ENCODE measurements around the gene CCDC149.
A peak's percentile ranks its signal among the peaks of the same experiment; 100 is the strongest.

CCDC149 gene

DNA sequence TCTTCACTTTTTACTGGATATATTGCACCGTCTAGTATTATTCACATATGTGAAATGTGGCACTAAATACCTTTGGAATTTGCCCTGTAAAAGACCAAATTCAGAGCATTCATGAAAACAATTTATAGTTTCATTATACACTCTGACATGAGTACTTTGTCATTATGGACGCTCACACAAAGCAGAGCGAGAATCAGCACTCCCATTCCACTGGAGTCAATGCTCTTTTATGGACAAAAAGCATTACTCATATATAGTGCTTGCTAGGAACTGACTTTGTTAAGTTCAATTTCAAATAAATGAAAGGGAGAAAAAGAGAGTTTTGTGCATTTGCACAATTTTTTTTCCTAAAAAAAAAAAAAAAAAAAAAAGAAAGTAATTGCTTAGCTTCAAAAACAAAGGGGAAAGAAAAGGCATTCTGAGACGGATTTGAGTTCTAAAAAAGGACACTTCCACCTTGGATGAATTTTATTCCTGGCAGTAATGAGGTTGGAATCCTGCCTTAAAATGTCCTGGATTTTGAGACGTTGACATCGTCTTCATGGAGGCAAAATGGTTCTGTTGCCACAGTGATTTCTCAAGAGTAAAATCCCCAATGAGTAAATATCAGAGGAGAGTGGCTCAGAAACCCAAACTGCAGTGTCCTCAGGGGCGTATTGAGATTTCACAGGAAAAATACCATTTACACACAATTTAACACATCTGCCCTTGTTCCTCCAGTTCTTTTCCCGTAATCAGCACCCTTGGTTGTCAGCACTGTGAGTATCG, 34.8 kb downstream of the CCDC149 start:
- no peak for DNase-seq

DNA sequence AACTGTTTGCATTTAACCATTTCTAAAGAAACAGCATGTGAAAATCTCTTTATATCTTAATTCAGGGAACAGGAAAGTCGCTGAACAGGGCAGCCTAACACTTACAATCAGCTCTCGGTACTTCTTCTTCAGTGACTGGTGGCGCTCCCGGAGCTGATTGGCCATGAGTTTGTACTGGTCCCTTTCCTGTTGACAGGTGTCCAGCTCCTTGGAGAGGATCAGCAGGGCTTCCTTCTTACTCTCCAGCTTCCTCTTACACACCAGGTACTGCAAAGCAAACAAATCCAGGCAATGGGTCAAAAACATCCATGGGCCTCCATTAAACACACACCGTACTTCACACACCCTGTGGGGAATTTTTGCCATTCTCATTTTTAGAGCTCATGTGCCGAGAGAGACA, 36.4 kb downstream of the CCDC149 start:
- no peak for DNase-seq

DNA sequence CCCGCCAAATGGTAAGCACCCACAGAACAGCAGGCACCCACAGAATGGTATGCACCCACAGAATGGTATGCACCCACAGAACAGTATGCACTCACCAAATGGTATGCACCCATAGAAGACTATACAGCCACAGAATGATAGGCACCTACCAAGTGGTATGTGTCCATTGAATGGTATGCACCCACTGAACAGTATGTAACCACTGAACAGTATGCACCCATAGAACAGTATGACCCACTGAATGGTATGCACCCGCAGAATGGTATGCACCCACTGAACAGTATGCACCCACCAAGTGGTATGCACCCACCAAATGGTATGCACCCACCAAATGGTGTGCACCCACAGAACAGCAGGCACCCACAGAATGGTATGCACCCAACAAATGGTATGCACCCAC, 40.1 kb downstream of the CCDC149 start:
- DNase-seq, result no peak

DNA sequence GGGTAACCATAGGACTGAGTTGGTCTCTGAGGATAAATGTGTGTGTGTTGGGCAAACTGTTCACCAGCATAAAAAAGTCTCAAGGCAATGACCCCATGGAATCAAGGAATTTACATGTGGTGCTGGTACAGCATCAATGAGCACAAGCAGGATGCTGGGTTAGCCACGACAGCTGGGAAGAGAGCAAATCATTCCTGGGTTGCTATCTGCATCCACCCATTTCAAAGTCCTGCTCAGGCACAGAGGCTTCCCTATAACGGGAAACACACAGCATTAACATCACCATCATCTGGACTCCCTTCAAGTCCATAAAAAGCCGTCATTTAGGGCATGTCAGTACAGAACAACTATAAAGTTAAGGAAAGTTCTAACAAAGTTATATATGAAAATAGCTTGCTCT, 41.6 kb downstream of the CCDC149 start:
- no peak for DNase-seq

DNA sequence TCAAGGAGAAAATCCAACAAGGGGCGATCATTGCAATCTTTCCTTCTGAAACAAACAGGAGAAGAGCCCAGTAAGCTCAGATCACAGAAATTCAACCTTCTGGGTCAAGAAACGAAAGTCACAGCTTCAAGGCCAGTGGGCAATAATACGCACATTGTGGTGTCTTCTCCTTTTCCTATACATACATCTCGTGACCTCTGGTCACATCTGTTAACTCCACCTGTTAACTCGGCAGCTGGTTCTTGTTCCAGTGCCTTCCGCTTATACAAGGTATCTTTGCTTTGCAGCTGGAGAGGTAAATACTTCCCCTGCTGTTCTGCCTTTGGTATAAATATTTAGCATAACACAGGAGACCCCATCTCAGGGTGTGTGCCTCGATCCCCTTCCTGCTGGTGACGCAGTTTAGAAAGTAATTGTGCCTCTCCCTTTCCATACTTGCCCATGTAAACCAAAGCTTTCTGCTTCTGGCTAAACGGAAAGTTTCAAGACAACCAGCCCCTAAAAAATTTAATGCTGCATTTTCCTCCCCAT, 45.0 kb downstream of the CCDC149 start:
- DNase-seq, result no peak

DNA sequence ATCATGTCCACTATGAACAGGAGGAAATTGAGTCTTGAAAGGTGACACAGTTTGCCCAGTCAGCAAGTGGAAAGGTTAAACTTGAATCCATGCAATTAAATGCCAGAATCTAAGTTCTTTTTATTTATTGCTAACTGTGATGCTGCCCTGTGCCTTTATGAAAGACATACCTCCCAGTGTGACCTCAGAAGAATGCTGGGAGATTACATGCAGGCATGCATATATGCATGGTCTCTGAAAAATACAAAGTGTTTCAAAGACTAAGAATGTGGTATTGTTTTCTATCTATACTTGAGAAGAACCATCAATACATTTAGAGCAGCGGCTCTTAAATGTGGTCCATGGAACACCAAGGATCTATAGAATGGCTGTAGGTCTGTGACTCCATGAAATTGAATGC, 45.6 kb downstream of the CCDC149 start:
- DNase-seq, result no peak

DNA sequence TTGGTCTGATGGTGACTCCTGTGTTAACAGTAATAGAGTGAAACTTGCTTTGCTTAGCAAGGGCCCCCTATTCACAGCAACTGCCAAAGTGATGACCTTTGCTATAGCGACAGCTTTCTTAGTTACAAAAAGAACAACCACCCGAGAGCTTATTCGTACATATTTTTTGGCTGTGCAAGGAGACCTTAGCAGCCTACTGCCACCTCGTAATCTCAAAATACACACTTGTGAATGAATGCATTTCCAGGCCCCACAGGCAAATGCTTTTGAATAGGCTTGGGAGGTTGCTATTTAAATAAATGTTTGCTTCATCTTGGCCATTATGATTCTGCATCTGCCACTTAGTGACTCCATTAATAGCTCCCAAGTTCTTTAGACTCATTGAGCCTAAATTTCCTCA, 47.4 kb downstream of the CCDC149 start:
- no peak for DNase-seq

DNA sequence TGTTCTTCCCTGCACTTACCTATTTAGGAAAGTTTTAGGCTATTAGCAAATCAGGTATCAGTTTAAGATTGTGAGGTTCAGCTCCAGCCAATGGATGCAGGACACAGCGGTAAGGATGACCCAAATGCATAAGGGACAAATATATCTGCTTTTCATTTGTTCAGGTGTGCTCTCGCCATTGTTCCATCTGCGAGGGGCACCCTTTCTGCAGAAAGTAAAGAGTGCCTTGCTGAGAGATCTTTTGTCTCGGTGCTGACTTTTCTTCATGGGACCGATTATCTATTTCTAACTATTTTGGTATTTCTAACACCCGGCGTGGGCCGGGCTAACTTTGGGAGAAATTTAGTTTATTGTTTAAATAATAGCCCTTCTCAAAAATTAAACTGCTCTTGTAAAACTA, 49.0 kb downstream of the CCDC149 start:
- no peak for DNase-seq

DNA sequence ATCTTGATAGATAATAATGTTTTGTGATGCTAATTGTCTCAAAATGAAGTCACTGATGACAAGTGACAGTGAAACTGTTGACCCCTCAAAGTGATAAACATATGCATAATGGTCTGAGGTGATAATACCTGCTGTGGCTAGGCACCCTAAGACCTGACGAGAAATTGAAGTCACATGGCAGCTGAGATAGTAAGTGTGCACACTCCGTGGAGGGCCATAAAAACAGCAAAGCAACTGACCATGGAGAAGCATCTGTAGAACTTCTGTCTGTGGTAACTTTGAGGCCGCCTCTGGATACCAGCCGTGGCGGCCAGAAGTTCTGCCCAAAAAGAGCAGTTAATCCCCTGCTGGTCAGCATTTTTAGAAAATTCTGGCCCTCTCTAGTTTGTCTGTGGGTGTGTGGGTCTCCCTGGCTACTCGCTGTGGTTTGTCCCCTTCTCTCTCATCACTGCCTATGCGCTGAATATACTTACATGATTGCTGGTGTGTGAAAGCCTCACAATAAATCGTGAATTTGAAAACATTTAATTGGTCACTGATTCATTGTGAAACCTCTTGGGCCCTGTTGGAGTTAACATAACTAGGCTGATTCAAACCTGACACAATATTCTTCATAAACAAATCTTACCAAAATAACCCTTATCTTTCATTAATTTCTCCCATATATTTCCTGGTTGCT, 50.6 kb downstream of the CCDC149 start:
- DNase-seq, result no peak

DNA sequence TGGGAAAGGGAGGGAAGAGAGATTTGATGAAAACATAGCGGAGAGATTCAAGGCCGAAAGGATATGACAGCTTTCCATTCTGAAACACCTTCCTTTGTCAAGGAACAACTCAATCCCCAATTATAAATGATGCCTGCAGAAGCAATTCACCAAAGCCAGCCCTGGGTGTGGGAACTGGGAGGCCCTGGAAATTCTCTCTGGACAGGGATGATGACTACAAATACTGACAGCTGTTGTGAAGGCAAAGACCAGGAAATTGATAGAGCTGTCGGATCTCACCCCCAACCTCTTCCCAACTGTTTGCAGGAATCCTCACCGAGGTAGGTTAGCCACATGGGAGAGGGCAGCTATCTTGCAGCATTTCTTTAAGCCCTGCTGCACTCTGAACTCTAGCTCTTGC, 54.3 kb downstream of the CCDC149 start:
- no peak for DNase-seq

DNA sequence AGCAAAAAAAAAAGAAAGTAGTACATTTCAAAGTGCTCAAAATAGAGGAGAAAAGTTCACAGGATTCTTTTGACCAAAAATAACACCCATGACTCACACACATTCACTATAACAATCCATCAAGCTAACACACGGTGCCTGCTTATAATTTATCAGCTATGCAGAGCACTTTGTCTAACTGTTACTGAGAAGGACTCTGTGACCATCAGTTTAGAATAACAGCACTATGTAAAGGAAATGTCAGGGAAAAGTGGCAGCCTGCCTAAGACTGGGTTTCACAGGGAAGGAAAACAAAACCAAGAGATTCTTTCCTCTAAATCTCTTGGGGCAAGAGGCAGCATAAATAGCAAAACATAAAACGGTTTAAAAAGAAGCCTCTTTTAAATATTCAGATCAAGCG, 54.8 kb downstream of the CCDC149 start:
- no peak for DNase-seq

DNA sequence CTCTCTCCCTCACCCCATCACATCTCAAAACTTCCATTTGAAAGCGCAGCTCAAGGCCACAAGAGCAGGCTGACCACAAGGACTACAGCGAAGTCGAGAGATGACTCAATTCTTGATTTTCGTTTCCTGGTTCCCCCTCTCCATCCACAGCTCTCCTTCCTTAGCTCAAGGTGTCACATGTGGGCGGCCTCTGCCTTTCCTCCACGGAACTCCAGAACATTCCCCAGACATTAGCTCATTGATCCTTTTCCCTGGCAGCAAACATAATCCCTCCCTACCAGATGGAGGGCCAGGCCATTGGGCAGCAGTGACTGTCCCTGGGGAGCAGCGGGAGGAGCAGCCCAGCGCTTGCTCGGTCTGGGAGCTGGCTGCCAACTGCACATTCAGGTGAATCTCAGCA, 56.3 kb downstream of the CCDC149 start:
- no peak for DNase-seq

DNA sequence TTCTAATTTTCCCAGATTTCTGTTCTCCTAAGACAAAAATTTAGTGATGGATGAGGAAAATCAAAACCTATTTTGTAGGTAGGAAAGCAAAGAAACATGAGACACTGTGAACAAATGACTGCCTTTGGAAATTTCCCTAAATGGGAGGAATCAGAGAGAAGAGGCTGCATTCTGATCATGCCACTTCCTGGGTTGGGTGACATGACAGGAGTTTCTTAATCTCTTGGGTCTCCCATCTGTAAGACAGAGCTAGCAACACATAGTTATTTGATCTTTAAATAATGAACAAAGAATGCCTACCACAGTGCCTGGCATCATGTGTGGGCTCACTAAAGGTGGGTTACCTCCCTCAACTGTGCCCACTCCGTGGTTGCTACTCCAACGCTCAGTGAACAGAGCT, 57.1 kb downstream of the CCDC149 start:
- no peak for DNase-seq

DNA sequence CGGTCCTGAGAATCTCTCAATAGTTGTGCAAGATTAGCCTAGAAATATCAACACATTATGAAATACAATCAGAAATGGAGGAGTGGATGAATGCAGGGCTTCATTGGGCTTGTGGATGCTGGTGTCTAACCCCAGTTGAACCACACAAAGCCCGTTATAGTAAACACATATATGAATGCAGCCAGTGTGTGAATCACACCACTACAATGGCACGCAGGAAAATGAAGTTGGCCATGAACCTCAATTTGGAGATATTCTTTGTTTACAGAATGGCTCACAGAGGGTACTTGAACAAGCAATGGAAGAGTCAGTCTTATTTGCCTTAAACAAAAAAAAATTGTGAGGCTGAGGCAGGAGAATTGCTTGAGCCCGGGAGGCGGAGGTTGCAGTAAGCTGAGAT, 59.7 kb downstream of the CCDC149 start:
- peak in 1 of 14 donors; percentile 14 for DNase-seq

DNA sequence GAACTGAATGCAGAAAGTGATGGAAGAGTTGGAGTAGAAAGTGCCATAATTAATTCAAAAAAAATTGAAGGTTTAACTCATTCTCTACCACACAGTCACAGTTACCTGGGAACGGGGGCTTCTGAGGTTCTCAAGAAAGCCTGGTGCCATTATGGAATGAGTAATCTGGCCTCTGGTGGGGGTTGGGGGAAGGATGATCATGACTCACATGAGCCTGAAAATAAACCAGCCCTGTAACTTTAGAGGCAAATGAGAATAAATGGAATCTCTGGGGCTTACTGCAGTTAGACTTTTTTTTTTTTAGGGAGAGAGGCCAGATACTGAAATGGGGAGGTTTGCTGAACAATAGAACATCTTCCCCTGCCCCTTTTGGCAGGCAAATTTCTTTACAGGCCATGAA, 62.2 kb downstream of the CCDC149 start:
- no peak for DNase-seq

DNA sequence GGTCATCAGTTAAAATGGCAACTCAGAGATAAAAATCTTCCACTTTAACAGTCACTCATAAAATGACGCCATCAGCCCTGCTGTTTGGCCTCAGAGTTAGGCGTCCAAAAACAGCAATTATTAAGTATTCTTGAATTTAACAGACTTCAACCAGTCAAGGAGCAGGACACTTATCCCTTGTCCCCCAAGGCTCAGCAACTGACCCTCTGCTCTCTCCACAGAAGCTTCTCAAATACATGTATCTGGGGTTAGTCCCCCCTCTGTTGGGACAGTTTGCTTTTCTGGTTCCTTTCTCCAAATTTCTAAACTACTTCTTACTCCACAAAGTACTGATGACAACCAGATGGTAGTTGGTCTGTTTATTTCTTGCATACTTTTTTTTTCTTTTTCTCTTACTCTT, 63.1 kb downstream of the CCDC149 start:
- no peak for DNase-seq

DNA sequence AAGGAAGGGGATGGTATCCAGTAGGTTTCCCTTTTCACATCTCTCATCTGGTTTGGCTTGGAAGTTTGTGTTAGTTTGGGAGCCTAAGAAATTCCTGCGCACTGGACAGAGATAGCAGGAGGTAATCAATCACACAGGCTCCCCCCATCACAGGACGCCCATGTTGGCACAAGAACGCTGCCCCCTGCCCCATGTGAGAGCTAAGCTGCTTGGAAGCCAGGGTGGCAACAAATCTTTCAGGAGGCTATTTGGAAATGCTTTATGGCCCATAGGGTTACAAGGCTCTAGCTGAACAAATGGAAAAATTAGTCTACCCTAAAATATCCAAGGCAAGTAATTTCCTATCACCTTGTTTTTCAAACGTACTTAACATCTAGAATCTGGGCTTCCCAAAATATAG, 63.5 kb downstream of the CCDC149 start:
- DNase-seq, result no peak

DNA sequence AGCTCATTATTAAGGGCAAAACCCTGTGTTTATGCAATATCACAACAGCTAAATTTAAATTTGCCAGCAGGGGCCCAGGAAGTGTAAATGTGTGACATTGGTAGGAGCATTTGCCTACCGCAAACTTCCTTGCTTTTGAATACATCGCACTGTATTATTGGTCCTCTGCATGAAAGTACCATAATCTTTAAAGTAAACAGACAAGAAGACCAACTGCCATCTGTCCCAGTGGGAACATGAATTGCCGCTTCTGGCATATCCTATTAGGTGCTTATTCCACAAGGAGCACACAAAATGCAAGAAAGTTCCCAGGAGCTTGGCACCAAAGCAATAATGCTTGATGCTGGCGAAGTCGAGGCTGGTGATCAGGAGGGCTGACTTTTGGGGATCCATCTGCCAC, 66.1 kb downstream of the CCDC149 start:
- no peak for DNase-seq

DNA sequence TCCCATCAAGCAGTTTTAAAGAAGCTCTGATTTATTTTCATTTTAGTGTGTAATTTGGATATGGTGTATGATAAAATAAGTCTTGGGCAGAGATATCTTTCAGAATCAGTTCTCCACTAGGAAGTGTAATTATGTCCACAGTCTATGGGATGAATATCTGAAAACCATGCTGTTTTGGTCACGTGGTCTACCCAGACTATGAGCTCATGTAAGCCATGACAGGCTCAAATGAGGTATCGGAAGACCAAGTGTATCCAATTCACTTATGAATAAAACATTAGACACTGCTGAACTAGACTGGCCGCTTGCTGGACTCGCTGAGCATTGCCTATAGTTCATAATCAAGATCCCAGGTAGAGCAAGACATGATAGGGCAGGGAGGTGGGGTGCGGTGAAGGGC, 66.9 kb downstream of the CCDC149 start:
- DNase-seq, result no peak

DNA sequence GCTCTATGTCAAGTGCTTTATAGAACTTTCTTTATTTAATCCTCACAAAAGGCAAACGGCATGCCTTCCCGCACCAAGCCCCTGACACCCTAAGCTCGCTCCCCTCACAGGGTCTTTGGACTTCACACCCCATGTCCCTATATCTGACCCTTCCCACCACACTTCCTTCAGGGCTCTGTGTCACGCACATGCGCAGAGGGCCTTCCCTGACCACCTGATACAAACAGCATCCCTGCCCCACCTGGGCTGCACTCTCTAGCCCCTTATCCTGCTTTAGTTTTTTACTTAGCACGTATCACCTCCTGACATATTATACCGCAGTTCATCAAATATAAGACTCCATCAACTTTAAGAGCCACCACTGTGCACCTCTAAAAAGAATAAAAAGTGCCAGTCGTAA, 67.7 kb downstream of the CCDC149 start:
- DNase-seq, result no peak

DNA sequence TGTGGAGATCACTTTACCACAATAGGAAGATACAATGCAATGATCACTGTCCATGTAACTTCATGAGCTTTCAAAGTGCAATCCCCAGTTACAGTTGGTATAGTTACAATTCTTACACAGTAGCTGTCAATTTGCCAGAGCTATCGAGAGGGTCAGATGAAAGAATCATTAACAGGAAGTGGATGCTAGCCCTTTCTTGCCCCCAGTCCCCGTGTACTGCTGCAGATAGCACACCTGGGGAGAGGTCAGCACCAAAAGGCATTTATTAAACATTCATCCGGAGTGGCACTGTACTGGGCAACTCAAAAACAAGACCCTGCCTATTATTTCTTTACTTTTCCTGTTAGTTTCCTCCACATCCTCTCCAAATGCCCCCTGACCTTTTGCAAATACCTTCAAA, 69.7 kb downstream of the CCDC149 start:
- no peak for DNase-seq

DNA sequence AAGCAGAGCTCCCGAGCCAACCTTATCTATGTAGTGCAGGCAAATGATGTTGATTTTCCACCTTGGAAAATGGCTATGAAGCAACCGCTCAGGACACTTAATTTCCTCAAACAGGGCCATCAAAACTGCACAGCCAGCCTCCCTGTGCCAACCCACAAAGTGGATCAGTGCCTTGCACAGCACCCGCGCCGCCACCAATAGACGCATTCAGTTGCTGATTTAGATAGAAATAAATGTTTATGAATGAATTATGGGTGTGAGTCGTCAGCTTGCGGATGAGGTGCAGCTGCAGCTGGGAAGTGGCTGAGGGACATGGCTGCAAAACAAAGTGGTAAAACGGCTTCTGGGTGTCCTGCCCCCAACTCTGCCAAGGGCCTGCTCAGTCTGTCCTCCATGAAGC, 70.5 kb downstream of the CCDC149 start:
- no peak for DNase-seq

DNA sequence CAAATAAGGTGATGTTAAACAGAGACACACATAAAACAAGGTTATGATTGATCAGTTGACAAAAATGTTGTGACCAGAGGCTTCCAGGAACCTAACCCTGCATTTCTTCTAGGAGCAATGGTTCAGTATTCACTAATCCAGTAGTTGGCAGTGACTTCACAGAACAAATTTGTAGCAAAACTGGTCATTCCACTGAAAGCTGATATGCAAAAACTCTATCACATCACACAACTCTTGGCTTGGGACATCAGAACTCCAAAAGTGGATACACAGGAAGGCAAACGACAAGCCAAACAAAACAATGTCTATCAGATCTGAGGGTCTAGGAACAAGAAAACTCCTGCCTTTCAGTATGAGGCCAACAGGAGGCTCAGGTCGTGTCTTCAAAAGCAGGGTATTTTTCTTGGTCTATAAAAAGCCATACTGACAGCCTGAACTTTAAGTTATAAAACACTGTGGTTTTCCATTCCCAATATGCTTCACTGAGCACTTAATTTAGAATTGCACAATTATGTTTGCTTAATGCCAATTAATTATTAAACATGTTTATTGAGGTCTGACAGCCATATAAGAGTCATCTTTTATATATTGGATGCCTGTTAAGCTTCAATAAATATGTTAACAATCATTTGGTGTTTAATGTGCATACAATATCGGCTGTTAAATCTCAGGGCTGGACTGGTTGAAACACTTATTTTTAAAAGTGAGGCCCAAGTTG, 71.9 kb downstream of the CCDC149 start:
- no peak for DNase-seq

DNA sequence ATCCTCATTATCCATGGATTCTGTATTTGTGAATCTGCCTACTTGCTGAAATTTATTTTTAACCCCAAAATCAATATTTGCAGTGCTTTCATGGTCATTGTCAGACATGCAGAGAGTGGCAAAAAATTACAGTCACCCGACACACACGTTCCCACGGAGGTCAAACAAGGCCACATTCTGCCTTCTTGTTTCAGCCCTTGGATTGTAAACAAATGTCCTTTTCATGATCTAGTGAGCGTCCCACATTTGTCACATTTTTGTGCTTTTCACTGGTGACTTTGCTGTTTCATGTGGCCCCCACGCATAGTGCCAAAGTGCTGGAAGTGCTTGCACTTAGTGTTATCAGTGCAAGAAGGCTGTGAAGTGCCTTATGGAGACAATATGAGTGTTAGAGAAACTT, 72.5 kb downstream of the CCDC149 start:
- DNase-seq, result peak in 1 of 14 donors; percentile 8

All from C1 segment of cervical spinal cord (tissue), 14 donors.